GM19240 (cell line): ENCODE data around the gene TCF3.
"Not testable (repeated sequence)": the region's sequence is repeated elsewhere in the genome, so short reads cannot be mapped to it uniquely, and the experiment has no call there.

Experiments used
- DNase-seq: peaks from one replicate; pipeline ENCODE4 v3.0.0; 2011; ENCODE audit warnings: low spot score; ENCODE audit not compliant: insufficient read length

Gene TCF3

GRCh38 chr19:1672769-1673644, 20.6 kb upstream of the TCF3 start:
- no peak for DNase-seq

GRCh38 chr19:1672038-1672768, 19.8 kb upstream of the TCF3 start:
- DNase-seq, result no peak

DNA sequence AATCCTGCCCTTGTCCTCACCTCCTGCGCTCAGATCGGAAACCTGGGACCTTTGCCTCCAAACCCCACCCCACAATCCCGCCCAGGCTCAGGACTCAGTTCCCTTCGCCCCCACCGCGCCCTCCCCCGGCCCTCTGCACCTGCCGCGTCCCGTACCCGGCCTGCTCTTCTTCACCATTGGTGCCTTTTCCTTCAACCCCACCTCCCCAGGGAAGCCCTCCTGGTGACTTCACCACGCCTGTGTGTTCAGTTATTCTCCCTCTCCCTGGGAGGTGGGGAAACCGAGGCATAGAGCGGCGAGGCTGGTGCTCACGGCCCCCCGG, 19.3 kb upstream of the TCF3 start:
- no peak for DNase-seq

DNA sequence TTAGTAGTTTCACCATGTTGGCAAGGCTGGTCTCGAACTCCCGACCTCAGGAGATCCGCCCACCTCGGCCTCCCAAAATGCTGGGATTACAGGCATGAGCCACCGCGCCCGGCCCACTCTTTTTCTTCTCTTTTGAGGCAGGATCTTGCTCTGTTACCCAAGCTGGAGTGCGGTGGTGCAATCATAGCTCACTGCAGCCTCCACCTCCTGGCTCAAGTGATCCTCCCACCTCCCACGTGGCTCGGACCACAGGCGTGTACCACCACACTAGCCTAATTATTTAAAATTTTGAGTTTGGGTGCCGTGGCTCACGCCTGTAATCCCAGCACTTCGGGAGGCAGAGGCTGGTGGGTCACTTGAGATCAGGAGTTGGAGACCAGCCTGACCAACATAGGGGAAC, 18.3 kb upstream of the TCF3 start:
- not testable (repeated sequence) for DNase-seq

- DNase-seq, result no peak
Measured at GRCh38 chr19:1668486-1669270, 16.3 kb upstream of the TCF3 start.

- no peak for DNase-seq
Measured at GRCh38 chr19:1668048-1668485, 15.7 kb upstream of the TCF3 start.

- DNase-seq, result no peak
Measured at GRCh38 chr19:1665565-1666047, 13.2 kb upstream of the TCF3 start.

GRCh38 chr19:1663852-1664251, 11.4 kb upstream of the TCF3 start:
- DNase-seq, result no peak

GRCh38 chr19:1663227-1663626, 10.8 kb upstream of the TCF3 start:
- DNase-seq, result not testable (repeated sequence)

DNA sequence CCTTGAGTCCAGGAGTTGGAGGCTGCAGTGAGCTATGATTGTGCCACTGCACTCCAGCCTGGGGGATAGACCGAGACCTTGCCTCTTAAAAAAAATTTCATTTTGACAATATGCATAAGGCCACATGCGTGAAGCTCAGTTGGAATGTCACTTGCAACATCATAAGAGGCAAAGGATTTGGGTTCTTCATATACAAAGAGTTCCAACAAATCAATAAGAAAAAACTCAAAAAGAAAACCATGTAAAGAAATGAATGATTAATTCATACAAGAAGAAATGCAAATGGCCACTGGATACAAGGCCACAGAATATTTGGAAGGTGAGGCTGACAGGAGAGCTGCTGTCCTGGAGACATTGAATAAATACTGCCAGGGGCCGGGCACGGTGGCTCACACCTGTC, 9.6 kb upstream of the TCF3 start:
- DNase-seq, result no peak

GRCh38 chr19:1659084-1659427, 6.6 kb upstream of the TCF3 start:
- no peak for DNase-seq

DNA sequence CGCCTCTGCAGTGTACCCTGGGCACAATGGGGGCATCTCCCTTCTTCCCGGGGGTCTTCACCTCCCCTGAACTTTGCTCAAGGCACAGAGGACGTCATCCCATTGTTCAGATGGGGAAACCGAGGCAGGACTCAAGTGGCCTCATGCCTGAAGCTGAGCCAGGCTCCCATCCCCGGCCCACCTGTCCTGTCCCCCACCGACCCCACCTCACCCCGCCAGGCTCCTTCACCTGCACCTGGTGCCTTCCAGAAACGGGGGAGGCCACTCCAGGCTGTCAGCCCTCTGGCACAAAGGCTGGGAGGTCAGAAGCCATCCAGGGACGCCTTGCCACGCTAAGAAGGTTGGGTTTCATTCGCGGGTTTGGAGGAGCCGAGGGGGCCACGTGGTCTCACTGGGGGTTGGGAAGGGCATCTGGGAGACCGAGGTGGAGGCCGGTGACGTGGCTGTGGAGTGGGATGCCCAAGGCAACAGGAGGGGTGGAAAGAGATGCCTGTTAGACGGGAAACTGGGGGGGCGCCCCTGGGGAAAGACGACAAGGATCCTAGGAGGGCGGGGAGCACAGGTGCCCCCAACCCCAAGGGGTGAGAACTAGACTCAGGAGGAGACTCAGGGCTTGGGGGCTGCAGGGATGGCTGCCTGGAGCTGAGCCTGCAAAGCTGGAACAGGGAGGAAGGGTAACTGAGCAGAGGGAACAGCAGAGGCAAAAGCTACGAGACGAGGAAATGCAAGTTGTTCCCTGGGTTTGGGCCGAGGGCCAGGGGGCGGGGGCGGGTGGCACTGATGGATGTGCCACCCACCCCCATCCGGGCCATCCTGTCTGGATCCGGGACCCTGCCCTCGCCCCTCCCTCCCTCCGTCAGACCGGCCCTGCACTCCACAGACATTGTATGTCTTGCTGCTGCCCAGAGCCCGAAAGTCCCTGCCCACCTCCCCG, 6.0 kb upstream of the TCF3 start:
- no peak for DNase-seq

DNA sequence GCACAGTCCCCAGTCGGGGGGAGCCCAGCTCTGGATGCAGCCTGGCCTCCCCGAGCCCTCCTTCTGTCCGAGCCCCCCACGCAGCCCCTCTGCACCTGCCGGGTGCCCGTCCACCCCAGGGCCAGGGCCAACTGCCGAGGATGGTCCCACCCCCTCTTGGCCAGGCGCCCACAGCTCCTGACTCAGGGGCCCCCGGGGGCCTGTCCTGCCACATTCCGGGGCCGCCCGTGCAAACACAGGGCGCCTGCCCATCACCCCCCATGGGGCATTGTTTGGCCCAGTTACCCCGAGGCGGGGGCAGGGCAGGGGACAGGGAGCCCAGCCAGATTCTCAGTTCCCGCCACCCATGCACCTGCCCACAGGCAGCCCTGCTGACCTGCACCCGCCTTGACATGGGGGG, 5.3 kb upstream of the TCF3 start:
- no peak for DNase-seq

DNA sequence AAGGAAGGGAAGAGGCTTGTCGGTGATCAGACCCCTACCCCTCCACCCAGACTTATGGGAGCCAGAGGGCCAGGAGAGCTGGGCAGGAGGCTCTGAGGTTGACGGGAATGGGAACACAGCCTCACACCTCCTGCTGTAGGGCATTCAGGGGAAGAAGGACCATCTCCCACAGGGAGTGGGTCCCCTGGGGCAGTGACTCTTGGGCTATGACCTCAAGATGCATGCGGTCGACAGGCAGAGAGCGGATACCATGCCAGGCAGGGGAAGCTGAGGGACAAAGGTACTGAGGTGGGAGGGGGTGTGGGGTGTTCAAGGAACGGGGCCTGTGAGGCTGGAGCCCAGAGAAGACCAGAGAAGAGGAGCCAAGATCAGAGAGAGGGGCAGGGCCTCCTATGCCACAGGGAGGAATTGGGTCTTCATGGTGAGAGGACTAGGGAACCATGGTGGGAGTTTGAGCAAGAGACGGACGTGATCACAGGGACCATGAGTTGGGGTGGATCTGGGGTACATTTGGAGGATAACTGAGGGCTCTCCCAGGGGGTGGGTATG, 4.6 kb upstream of the TCF3 start:
- DNase-seq, result no peak

GRCh38 chr19:1655987-1656608, 3.7 kb upstream of the TCF3 start:
- DNase-seq, result no peak

DNA sequence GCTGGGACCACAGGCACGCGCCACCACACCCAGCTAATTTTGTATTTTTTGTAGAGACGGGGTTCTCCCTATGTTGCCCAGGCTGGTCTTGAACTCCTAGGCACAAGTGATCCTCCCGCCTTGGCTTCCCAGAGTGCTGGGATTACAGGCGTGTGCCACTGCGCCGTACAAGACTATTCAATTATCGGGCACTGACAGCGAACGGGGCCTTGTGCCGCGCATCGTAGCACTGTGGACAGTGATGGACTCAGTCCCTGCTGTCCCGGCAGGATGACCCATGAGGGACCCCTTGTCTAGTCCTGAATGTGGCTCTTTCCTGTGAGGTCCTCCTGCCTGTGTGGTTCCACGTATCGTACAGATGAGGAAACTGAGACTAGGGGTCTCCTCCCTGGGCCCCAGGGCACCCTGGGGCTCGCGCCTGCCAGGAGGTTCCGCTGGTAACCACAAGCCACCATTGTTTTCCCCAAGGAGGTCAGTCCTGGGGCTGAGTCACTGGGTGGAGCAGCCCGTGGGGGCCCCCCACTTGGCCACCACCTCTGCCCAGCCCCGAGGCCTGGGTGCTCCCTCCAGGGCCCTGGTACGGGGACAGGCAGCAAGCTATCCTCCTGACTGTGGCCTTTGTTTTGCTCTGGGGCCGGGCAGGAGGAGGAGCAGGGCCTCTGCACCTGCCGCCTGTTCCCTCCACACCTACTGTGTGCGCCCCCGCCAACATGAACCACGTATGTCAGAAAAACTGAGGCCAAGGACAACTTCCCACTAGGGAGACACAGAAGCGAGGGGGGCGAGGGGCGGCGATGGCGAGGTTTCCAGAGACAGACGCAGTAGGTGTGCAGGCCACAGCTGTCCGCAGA, 2.9 kb upstream of the TCF3 start:
- no peak for DNase-seq

DNA sequence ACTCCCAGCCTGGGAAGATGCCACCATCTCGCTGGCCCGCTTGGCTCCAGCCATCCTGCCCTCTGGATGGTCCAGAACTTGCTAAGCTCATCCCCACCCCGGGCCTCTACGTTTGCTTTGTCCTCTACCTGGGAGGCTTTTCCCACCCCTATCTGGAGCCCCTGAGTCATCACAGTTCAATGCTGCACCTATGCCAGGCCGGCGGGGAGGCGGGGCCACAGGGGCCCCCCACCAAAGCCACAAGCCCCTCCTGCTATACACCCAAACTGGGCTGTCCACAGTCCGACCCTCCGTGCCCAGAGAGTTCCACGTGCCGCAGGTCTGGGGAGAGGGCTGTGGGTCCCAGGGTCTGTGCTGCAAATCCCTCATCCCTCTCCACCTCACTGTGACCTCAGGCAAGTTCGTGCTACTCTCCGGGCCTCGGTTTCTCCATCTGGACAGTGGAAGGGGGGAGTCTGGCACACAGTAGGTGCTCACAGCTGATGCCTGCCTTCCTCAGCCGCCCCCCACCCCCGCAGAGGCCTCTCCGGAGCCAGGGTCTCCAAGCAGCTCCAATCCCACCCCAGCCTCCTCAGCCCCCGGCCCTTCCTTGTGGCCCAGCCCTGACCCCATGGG, 1.9 kb upstream of the TCF3 start:
- no peak for DNase-seq

GRCh38 chr19:1653300-1653628, 849 bp upstream of the TCF3 start:
- no peak for DNase-seq
